ENCODE measurements around the gene RIN3.

GRCh38 chr14:92607702-92608429 lies 94.3 kb downstream of the RIN3 start:
- TF ChIP-seq PBX3 (IDR thresholded peaks at IDR 0.05; ENCODE audit: insufficient replicate concordance, low read depth, low read length): no peak
- TF ChIP-seq, protein P1, sequence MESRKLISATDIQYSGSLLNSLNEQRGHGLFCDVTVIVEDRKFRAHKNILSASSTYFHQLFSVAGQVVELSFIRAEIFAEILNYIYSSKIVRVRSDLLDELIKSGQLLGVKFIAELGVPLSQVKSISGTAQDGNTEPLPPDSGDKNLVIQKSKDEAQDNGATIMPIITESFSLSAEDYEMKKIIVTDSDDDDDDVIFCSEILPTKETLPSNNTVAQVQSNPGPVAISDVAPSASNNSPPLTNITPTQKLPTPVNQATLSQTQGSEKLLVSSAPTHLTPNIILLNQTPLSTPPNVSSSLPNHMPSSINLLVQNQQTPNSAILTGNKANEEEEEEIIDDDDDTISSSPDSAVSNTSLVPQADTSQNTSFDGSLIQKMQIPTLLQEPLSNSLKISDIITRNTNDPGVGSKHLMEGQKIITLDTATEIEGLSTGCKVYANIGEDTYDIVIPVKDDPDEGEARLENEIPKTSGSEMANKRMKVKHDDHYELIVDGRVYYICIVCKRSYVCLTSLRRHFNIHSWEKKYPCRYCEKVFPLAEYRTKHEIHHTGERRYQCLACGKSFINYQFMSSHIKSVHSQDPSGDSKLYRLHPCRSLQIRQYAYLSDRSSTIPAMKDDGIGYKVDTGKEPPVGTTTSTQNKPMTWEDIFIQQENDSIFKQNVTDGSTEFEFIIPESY (IDR thresholded peaks at IDR 0.05): no peak
- no peak for TF ChIP-seq FOXM1 (IDR thresholded peaks at IDR 0.05; ENCODE audit: low read depth, low read length)
- no peak for TF ChIP-seq CHD4 (IDR thresholded peaks at IDR 0.05)
- no peak for TF ChIP-seq RFX5 (IDR thresholded peaks at IDR 0.05; ENCODE audit: low read depth, low read length)
- no peak for TF ChIP-seq BCLAF1 (IDR thresholded peaks at IDR 0.05)
- no peak for TF ChIP-seq POLR2AphosphoS5 (IDR thresholded peaks at IDR 0.05; ENCODE audit: low read length)
- no peak for TF ChIP-seq CTCF (IDR thresholded peaks at IDR 0.05 in 2 of 3, conservative IDR thresholded peaks at IDR 0.05 in 1 of 3; ENCODE audit: control insufficient read depth in 2 of 3, extremely low read depth in 1 of 3, insufficient read depth in 1 of 3, low read depth in 3 of 3, low read length in 3 of 3)
- TF ChIP-seq POLR2A (IDR thresholded peaks at IDR 0.05; ENCODE audit: low read depth, low read length): no peak
- TF ChIP-seq EGR1 (IDR thresholded peaks at IDR 0.05; ENCODE audit: borderline replicate concordance in 1 of 2, low read depth in 2 of 2, low read length in 2 of 2): no peak
- no peak for TF ChIP-seq MEF2A (IDR thresholded peaks at IDR 0.05; ENCODE audit: insufficient read depth, low read depth, low read length)
- no peak for TF ChIP-seq SPI1 (IDR thresholded peaks at IDR 0.05; ENCODE audit: borderline replicate concordance, insufficient read depth, low read depth, low read length)
- no peak for TF ChIP-seq TCF12 (IDR thresholded peaks at IDR 0.05; ENCODE audit: low read depth, low read length)
